Neural crest cell (in vitro differentiated cells): Measurements from ENCODE around the gene E2F1. TPM values are rescaled to one million over a fixed set of nuclear protein-coding genes. Genes with fewer than 3 reads are reported as not detected.

Source experiments
- DNase-seq: peaks from one replicate; pipeline ENCODE4 v3.0.0; 2021; ENCODE audit warnings: low read depth, mixed read lengths, low spot score
- H3K27ac Mint-ChIP-seq: one replicate; pipeline ENCODE4 v1.8.0; 2021; ENCODE audit warnings: mild to moderate bottlenecking, mixed read lengths; ENCODE audit not compliant: unreplicated experiment
- H3K27me3 Mint-ChIP-seq: 2 replicates; pipeline ENCODE4 v1.8.0; 2021; ENCODE audit warnings: low read depth, mild to moderate bottlenecking, mixed read lengths
- H3K36me3 Mint-ChIP-seq: 2 replicates; pipeline ENCODE4 v1.8.0; 2021; ENCODE audit warnings: low read depth, mild to moderate bottlenecking, mixed read lengths
- H3K4me1 Mint-ChIP-seq: 2 replicates; pipeline ENCODE4 v1.8.0; 2021; ENCODE audit warnings: mixed read lengths
- H3K4me3 Mint-ChIP-seq: one replicate; pipeline ENCODE4 v1.8.0; 2021; ENCODE audit warnings: mild to moderate bottlenecking, mixed read lengths
- H3K9me3 Mint-ChIP-seq: 2 replicates; pipeline ENCODE4 v1.8.0; 2021; ENCODE audit warnings: mixed read lengths
- CTCF ChIP-seq: fragments of 200-600 bp; sonication (generic); conservative IDR thresholded peaks from 2 replicates; pipeline ENCODE4 v1.5.0; 2021; ENCODE audit warnings: antibody characterized with exemption, mild to moderate bottlenecking
- total RNA-seq: library from RNA; stranded (reverse); gene quantifications from 2 replicates; pipeline ENCODE4 v1.2.1, GENCODE V29; 2021

Gene E2F1
- total RNA-seq, 1 donor from 2014 or later, result 94.9 TPM

- peak within 1 kb of the TSS; percentile 90 for H3K4me3 Mint-ChIP-seq
- peaks cover 58% of the 10 kb centered on the region for H3K4me1 Mint-ChIP-seq
- TF ChIP-seq CTCF, result no peak
- no peaks in the 10 kb centered on the region for H3K9me3 Mint-ChIP-seq
- DNase-seq, result peak; percentile 88
- peaks cover 18% of the 10 kb centered on the region for H3K27me3 Mint-ChIP-seq
- peaks cover 12% of the 10 kb centered on the region for H3K36me3 Mint-ChIP-seq
- H3K27ac Mint-ChIP-seq, result peak within 1 kb of the TSS; percentile 58
Measured at GRCh38 chr20:33666293-33667244, 19.6 kb downstream of the E2F1 start, which contains the start of gene ACTL10. ACTL10 (plus strand) TSS chr20:33666943; CDS start chr20:33667498, 555 bp downstream.

DNA sequence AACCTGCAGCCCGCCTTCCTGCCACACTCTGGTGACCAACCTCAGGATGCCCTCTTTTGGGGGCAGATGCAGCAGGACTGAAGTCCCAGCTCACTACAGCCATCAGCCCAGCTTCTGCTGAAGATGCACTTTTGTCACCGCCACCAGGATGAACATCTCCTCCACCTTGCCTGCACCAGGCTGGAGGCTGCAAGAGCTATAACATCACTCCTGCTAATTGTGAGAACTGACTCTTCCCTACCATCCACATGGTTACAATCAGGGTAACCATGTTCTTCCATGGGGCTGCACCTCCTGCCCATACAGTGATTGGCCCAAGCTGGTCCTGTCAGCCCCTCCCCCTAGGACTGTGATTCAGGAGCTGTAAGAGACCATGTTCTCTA, 21.4 kb downstream of the E2F1 start:
- H3K27me3 Mint-ChIP-seq, result peaks cover 14% of the 10 kb centered on the region
- peak overlapping the region; percentile 67 for H3K27ac Mint-ChIP-seq
- no peak for TF ChIP-seq CTCF
- H3K36me3 Mint-ChIP-seq, result peaks cover 11% of the 10 kb centered on the region
- no peak for DNase-seq
- H3K4me3 Mint-ChIP-seq, result peak overlapping the region; percentile 84
- H3K9me3 Mint-ChIP-seq, result no peaks in the 10 kb centered on the region
- H3K4me1 Mint-ChIP-seq, result peaks cover 50% of the 10 kb centered on the region

DNA sequence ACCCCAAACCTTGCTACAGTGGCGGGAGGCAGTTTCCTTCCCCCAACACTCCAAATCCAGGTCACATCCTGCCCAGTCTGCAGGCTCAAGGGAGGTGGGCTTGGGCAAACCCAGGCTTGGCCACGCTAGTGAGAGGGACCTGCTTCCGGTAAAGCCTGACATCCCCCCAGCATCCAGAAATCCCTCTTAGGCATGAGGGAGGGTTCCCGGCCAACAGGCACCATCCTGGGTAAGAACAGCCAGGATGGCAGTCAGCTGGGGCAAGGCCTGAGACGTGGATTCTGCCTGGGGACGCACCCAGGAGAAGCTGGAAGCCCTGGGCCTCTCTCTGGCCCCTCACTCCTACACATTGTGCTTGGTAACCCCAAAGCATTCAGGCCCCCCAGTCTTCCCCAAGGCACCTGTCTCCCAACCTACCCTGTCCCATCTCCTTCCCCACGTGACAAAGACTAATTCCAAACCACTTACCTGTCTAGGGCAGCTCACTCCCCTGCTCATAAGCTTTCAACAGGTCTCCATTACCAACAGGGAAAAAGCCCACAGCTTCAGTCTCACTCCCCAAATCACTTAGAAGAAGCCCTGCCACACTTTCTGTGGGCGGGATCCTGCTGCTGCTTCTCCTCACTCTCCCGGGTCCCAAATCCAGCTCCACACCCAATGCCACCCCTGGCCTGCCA, 22.0 kb downstream of the E2F1 start:
- Mint-ChIP-seq H3K4me3 (peak overlapping the region; percentile 84), H3K36me3 (peaks cover 10% of the 10 kb centered on the region), H3K27me3 (peaks cover 12% of the 10 kb centered on the region), H3K9me3 (no peaks in the 10 kb centered on the region), H3K27ac (peak overlapping the region; percentile 67), H3K4me1 (peaks cover 49% of the 10 kb centered on the region)
- TF ChIP-seq CTCF, result no peak
- no peak for DNase-seq

GRCh38 chr20:33663161-33664084, 22.8 kb downstream of the E2F1 start:
- Mint-ChIP-seq H3K36me3 (peaks cover 8% of the 10 kb centered on the region), H3K27me3 (peaks cover 11% of the 10 kb centered on the region), H3K4me1 (peaks cover 42% of the 10 kb centered on the region), H3K27ac (peak overlapping the region; percentile 90), H3K9me3 (no peaks in the 10 kb centered on the region), H3K4me3 (peak overlapping the region; percentile 84)
- no peak for TF ChIP-seq CTCF
- peak; percentile 82 for DNase-seq

GRCh38 chr20:33662172-33662571, 24.0 kb downstream of the E2F1 start, which contains the start of gene C20orf144:
C20orf144 (plus strand) TSS chr20:33662327; CDS start chr20:33662346, 19 bp downstream.
- peak within 1 kb of the TSS; percentile 67 for H3K27ac Mint-ChIP-seq
- TF ChIP-seq CTCF, result no peak
- peaks cover 6% of the 10 kb centered on the region for H3K36me3 Mint-ChIP-seq
- peaks cover 9% of the 10 kb centered on the region for H3K27me3 Mint-ChIP-seq
- DNase-seq, result no peak
- peak within 1 kb of the TSS; percentile 84 for H3K4me3 Mint-ChIP-seq
- peaks cover 39% of the 10 kb centered on the region for H3K4me1 Mint-ChIP-seq
- no peaks in the 10 kb centered on the region for H3K9me3 Mint-ChIP-seq
